GM23248 (cell line): ENCODE data around the gene MVB12B. TPM values are rescaled to one million over a fixed set of nuclear protein-coding genes. Genes with fewer than 3 reads are reported as not detected.

Experiments used
- DNase-seq: peaks from one replicate; pipeline ENCODE4 v3.0.0-alpha.2; 2015
- H2AFZ ChIP-seq: fragments of 200-600 bp; sonication (generic); 2 replicates; pipeline ENCODE4 v1.6.1; 2016; ENCODE audit warnings: antibody characterized with exemption
- H3F3A ChIP-seq: fragments of 200-600 bp; sonication (generic); 2 replicates; pipeline ENCODE4 v1.6.1; 2016; ENCODE audit warnings: mild to moderate bottlenecking, antibody characterized with exemption, mixed run types; ENCODE audit not compliant: insufficient read depth
- H3K27ac ChIP-seq: fragments of 200-600 bp; sonication (generic); 2 replicates; pipeline ENCODE4 v1.5.1; 2016; ENCODE audit warnings: mild to moderate bottlenecking
- H3K27me3 ChIP-seq: fragments of 200-600 bp; sonication (generic); replicated peaks from 2 replicates; pipeline ENCODE4 v1.6.1; 2016; ENCODE audit warnings: mild to moderate bottlenecking; ENCODE audit not compliant: insufficient read depth
- H3K36me3 ChIP-seq: fragments of 200-600 bp; sonication (generic); 2 replicates; pipeline ENCODE4 v1.6.1; 2016; ENCODE audit warnings: low read depth, mild to moderate bottlenecking
- H3K4me1 ChIP-seq: fragments of 200-600 bp; sonication (generic); 2 replicates; pipeline ENCODE4 v1.6.1; 2016; ENCODE audit warnings: mild to moderate bottlenecking; ENCODE audit not compliant: insufficient read depth
- H3K4me2 ChIP-seq: fragments of 200-600 bp; sonication (generic); one replicate; pipeline ENCODE4 v1.6.1; 2016; ENCODE audit warnings: mild to moderate bottlenecking; ENCODE audit not compliant: unreplicated experiment
- H3K4me3 ChIP-seq: fragments of 200-600 bp; sonication (generic); 2 replicates; pipeline ENCODE4 v1.5.1; 2016; ENCODE audit warnings: mild to moderate bottlenecking
- H3K79me2 ChIP-seq: fragments of 200-600 bp; sonication (generic); 2 replicates; pipeline ENCODE4 v1.6.1; 2016; ENCODE audit warnings: mild to moderate bottlenecking; ENCODE audit not compliant: insufficient read depth
- H3K9ac ChIP-seq: fragments of 200-600 bp; sonication (generic); 2 replicates; pipeline ENCODE4 v1.6.1; 2016; ENCODE audit warnings: mild to moderate bottlenecking
- H3K9me2 ChIP-seq: fragments of 200-600 bp; sonication (generic); 2 replicates; pipeline ENCODE4 v1.6.1; 2016; ENCODE audit warnings: mixed run types, mild to moderate bottlenecking, moderate library complexity; ENCODE audit not compliant: insufficient read depth
- H3K9me3 ChIP-seq: fragments of 200-600 bp; sonication (generic); one replicate; pipeline ENCODE4 v1.6.1; 2017; ENCODE audit warnings: low read depth
- H4K20me1 ChIP-seq: fragments of 200-600 bp; sonication (generic); 2 replicates; pipeline ENCODE4 v1.6.0; 2016; ENCODE audit not compliant: insufficient read depth
- EZH2 ChIP-seq: fragments of 200-600 bp; sonication (generic); IDR thresholded peaks from 2 replicates; pipeline ENCODE4 v1.6.1; 2018; ENCODE audit warnings: antibody characterized with exemption, mild to moderate bottlenecking; ENCODE audit not compliant: insufficient read depth, poor library complexity, severe bottlenecking
- EZH2phosphoT487 ChIP-seq: fragments of 200-600 bp; sonication (generic); IDR thresholded peaks from 2 replicates; pipeline ENCODE4 v1.6.1; 2018; ENCODE audit warnings: antibody characterized with exemption, moderate library complexity, mild to moderate bottlenecking, low read depth; ENCODE audit not compliant: insufficient read depth
- WGBS, 2 experiments: methylation state at CpG; one replicate each; pipeline ENCODE4 v1.1.6; 2015 to 2017; ENCODE audit warnings: low lambda C conversion rate in 2 of 2, low coverage in 1 of 2; ENCODE audit errors: missing lambda C conversion rate in 2 of 2; 5-methylcytosine and 5-hydroxymethylcytosine counted together
- in situ Hi-C: fragments of 300-500 bp; cut with MboI; formaldehyde crosslinking; loops from 2 replicates; pipeline ENCODE4 v1.15.0; 2020
- polyA plus RNA-seq: library from polyadenylated mRNA; unstranded; fragments of >200 nt; fragmentation: Nextera tagmentation; extraction: Ambion mirVana; gene quantifications from 2 replicates; pipeline ENCODE4 v1.2.1, GENCODE V29; 2016
- total RNA-seq: library from RNA; depleted of rRNA; stranded (reverse); fragments of >200 nt; shearing (Covaris generic); gene quantifications from 2 replicates; pipeline ENCODE4 v1.2.3, GENCODE V29; 2014

Gene MVB12B
- total and polyA plus RNA-seq, 2 experiments from 2014 or later: 2.4 to 5.5 TPM

DNA sequence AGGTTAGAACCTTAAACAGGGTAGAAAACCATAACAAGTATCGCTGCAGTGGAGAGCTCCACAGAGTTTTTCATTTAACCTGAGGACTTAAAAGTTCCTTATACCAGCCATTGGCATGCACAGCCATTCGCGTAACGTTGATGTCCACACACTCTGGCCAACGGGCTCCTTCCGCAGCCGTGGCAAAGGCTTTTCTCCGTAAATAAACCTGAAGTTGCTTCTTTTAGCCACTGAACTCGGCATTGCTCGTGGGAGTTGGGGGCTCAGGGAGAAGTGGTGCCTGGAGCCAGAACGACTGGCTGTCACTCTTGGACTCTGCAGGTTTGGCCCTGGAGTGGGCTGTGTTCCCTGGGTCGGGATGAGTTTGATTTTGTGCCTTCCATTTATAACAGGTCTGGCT lies 161.2 kb downstream of the MVB12B start:
- Histone ChIP-seq H3K9me2 (no peaks in the 10 kb centered on the region), H2AFZ (no peak overlapping the region), H3F3A (no peaks in the 10 kb centered on the region), H3K36me3 (no peaks in the 10 kb centered on the region), H3K4me2 (no peak overlapping the region), H3K4me3 (no peak overlapping the region), H3K27ac (no peak overlapping the region), H3K79me2 (no peaks in the 10 kb centered on the region), H3K27me3 (no peaks in the 10 kb centered on the region), H3K9ac (no peak overlapping the region), H4K20me1 (no peaks in the 10 kb centered on the region), H3K9me3 (no peaks in the 10 kb centered on the region), H3K4me1 (no peaks in the 10 kb centered on the region)
- no peak for DNase-seq
- WGBS, 2 experiments: 89 to 92% methylated on average over 12 of the region's 12 CpGs
- in situ Hi-C loops: no loop called here
- TF ChIP-seq EZH2: no peak
- TF ChIP-seq EZH2phosphoT487: no peak

DNA sequence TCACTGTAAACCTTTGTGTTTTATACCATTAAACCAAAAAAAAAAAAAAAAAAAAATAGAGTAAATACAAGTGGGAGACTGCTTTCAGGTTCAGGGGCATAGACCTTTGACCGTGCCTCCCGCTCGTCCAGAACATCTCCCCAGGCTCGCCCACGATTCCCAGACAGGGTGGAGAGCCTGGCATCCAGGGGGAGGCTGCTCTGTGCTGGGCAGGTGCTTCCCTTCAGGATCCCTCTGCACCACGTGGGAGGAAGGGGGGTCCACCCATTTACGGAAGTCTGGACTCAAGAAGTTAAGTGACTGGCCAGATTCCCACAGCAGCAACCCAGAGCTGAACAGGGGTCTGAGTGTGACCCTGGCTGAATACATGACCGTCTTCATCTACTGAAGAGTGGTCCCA lies 161.7 kb downstream of the MVB12B start:
- Histone ChIP-seq H3K36me3 (no peaks in the 10 kb centered on the region), H3F3A (no peaks in the 10 kb centered on the region), H4K20me1 (no peaks in the 10 kb centered on the region), H3K9me3 (no peaks in the 10 kb centered on the region), H3K4me2 (no peak overlapping the region), H3K4me3 (no peak overlapping the region), H3K9me2 (no peaks in the 10 kb centered on the region), H3K27ac (no peak overlapping the region), H3K27me3 (no peaks in the 10 kb centered on the region), H2AFZ (no peak overlapping the region), H3K4me1 (no peaks in the 10 kb centered on the region), H3K79me2 (no peaks in the 10 kb centered on the region), H3K9ac (no peak overlapping the region)
- no peak for DNase-seq
- 68 to 83% methylated on average over 8 of the region's 8 CpGs for WGBS, 2 experiments
- in situ Hi-C loops: no loop called here
- TF ChIP-seq EZH2phosphoT487 (no peak), EZH2 (no peak)

DNA sequence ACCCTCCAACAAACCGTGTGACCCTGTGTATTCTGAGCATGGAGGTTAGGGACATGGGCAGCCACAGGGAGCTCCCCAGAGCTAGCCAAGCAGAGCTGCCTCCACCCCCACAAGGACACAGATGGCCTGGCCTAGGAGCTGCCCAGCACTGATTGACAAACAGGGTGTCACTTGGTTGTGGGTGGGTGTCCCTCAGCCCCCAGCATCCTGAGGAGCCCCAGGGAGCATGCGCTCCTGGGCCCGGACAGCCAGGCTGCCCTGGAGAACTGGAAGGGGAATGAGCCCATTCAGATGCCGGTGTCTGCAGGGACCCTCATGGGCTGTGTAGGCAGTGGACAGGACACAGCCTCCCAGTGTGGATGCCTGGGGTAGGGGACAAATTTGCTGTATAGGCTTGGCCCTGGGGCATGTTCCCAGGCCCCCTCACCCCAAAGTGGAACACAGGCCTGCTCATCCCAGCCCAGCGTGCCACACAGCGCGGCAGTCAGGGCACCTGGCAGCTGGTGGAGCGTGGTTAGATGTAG lies 162.3 kb downstream of the MVB12B start:
- no peaks in the 10 kb centered on the region for H3F3A ChIP-seq
- no peaks in the 10 kb centered on the region for H3K79me2 ChIP-seq
- no peaks in the 10 kb centered on the region for H3K9me2 ChIP-seq
- 89 to 90% methylated on average over 8 of the region's 8 CpGs for WGBS, 2 experiments
- H3K9ac ChIP-seq: no peak overlapping the region
- H3K4me2 ChIP-seq: no peak overlapping the region
- H3K27ac ChIP-seq: no peak overlapping the region
- no peak overlapping the region for H3K4me3 ChIP-seq
- no peaks in the 10 kb centered on the region for H3K4me1 ChIP-seq
- H4K20me1 ChIP-seq: no peaks in the 10 kb centered on the region
- no peak overlapping the region for H2AFZ ChIP-seq
- H3K9me3 ChIP-seq: no peaks in the 10 kb centered on the region
- TF ChIP-seq EZH2: no peak
- no peak for TF ChIP-seq EZH2phosphoT487
- H3K27me3 ChIP-seq: no peaks in the 10 kb centered on the region
- in situ Hi-C loops: no loop called here
- no peaks in the 10 kb centered on the region for H3K36me3 ChIP-seq
- no peak for DNase-seq

DNA sequence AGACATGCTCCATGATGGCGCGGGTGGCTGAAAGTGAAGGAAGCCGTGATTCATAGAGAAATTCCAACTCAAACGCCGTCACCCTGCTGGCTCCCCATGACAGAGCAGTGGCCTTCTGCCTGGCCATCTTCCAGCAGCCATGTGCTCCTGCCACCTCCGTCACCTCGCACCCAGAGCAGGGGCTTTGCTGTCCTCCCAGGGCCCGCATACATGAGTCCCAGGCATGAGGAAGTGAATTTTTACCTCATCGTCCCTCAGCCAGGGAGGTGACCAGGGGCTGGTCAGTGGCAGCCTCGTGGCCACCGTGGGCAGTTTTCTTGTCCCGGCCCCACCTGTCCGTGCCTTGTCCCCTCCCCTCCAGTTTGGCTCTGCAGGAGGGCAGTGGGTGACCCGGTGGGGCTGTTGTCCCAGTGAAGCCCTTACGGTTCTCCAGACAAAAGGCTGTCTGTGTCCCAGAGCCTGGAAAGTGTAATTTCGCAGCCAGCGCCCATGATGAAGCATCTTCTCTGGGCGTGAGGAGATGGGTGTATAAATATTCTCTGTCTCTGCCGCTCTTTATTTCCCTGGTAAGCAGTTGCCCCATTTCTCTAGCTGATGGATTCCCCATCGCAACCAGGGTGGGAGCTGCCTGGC lies 163.1 kb downstream of the MVB12B start:
- DNase-seq: no peak
- H3K4me1 ChIP-seq: no peaks in the 10 kb centered on the region
- no peak overlapping the region for H3K9ac ChIP-seq
- no peak overlapping the region for H3K4me2 ChIP-seq
- 90 to 91% methylated on average over 16 to 19 of the region's 20 CpGs for WGBS, 2 experiments
- no peaks in the 10 kb centered on the region for H4K20me1 ChIP-seq
- no peaks in the 10 kb centered on the region for H3K9me3 ChIP-seq
- no peak overlapping the region for H2AFZ ChIP-seq
- H3K4me3 ChIP-seq: no peak overlapping the region
- no peaks in the 10 kb centered on the region for H3F3A ChIP-seq
- in situ Hi-C loops: loop anchor here (10.0 kb wide), 1 partner anchor 185 kb away; no protein-coding TSS in a partner anchor
- no peak for TF ChIP-seq EZH2
- no peak for TF ChIP-seq EZH2phosphoT487
- H3K27ac ChIP-seq: no peak overlapping the region
- H3K36me3 ChIP-seq: no peaks in the 10 kb centered on the region
- no peaks in the 10 kb centered on the region for H3K27me3 ChIP-seq
- no peaks in the 10 kb centered on the region for H3K9me2 ChIP-seq
- no peaks in the 10 kb centered on the region for H3K79me2 ChIP-seq
